ENCODE results near the gene MAD1L1. TPM values are rescaled to one million over a fixed set of nuclear protein-coding genes. Genes with fewer than 3 reads are reported as not detected.

MAD1L1 gene
- total and polyA plus RNA-seq, 2 of the 13 experiments (the other 11 are each of a cell fraction or from before 2014, with no cell fraction given), result 17.4 to 64.7 TPM

GRCh38 chr7:2232766-2233520 is at the start of gene MAD1L1 (continued):
- TF ChIP-seq CTCF (CRISPR knock-in tag; IDR thresholded peaks at IDR 0.05) (no peak), ZNF234 (CRISPR knock-in tag; conservative IDR thresholded peaks at IDR 0.05) (peak; percentile 90), HOXA9 (CRISPR knock-in tag; IDR thresholded peaks at IDR 0.05; ENCODE audit: borderline replicate concordance) (no peak), ZNF746 (CRISPR knock-in tag; IDR thresholded peaks at IDR 0.05) (no peak), SP1 (IDR thresholded peaks at IDR 0.05) (peak; percentile 82), SP1 (CRISPR knock-in tag; IDR thresholded peaks at IDR 0.05) (no peak), ZUFSP (CRISPR knock-in tag; IDR thresholded peaks at IDR 0.05; ENCODE audit: borderline replicate concordance) (no peak), MATR3 (CRISPR knock-in tag; IDR thresholded peaks at IDR 0.05) (no peak), GRHL1 (CRISPR knock-in tag; conservative IDR thresholded peaks at IDR 0.05) (no peak), JUND (CRISPR knock-in tag; IDR thresholded peaks at IDR 0.05) (peak; percentile 31; the same call in 1 of the 2 replicates), JUNB (CRISPR knock-in tag; IDR thresholded peaks at IDR 0.05; ENCODE audit: borderline replicate concordance) (no peak), ZNF776 (CRISPR knock-in tag; IDR thresholded peaks at IDR 0.05) (no peak; the same call in 1 of the 2 replicates), ZNF597 (CRISPR knock-in tag; IDR thresholded peaks at IDR 0.05) (no peak), PRDM10 (CRISPR knock-in tag; IDR thresholded peaks at IDR 0.05; ENCODE audit: low read depth) (no peak), SIX4 (CRISPR knock-in tag; IDR thresholded peaks at IDR 0.05) (no peak), ZNF563 (CRISPR knock-in tag; IDR thresholded peaks at IDR 0.05) (0 out of 2 replicates have a peak, but pooled peaks have one; percentile 51), ZNF7 (CRISPR knock-in tag; IDR thresholded peaks at IDR 0.05) (no peak), GLI4 (CRISPR knock-in tag; IDR thresholded peaks at IDR 0.05; ENCODE audit: borderline replicate concordance) (no peak), SIN3B (IDR thresholded peaks at IDR 0.05; ENCODE audit: low read length) (peak; percentile 87)

Data from HepG2 (cell line).